ENCODE measurements around the gene MYO5B.

DNA sequence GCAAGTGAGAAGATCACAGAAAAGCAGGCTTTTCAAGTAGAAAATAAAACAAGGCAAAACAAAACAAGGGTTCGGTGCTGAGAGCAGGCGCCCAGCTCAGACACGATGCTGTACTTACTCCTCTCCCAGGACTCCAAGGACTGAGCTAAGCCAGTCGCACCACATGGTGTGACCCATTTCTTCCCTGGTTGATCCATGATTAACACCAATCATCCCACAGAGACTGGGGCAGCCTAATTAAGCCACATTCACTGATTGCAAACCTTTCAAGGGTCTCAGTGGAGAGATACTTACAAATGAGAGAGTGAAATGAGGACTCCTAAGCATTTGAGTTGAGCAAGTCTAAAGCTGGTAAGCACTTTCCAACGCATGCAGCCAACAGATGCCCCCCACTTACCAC, 155.2 kb downstream of the MYO5B start:
- TF ChIP-seq POLR2A (IDR thresholded peaks at IDR 0.05; ENCODE audit: low read length) (no peak), GATA1 (IDR thresholded peaks at IDR 0.05; ENCODE audit: low read depth, low read length) (no peak)

All from erythroblast (primary cell).